Smooth muscle cell of the brain vasculature (primary cell): Measurements from ENCODE around the gene SCN4B.
A peak's percentile ranks its signal among the peaks of the same experiment; 100 is the strongest.
"Not testable (repeated sequence)": the region's sequence is repeated elsewhere in the genome, so short reads cannot be mapped to it uniquely, and the experiment has no call there.

Experiments used
- DNase-seq: peaks from one replicate; pipeline ENCODE4 v3.0.0-alpha.2; 2012; ENCODE audit warnings: low read depth, low spot score

The SCN4B gene

GRCh38 chr11:118152552-118153471, at the start of gene SCN4B:
SCN4B (minus strand) TSS chr11:118152823; CDS start chr11:118152673, 150 bp downstream.
- no peak for DNase-seq

- DNase-seq = no peak
Measured at GRCh38 chr11:118201966-118202365, 49.3 kb upstream of the SCN4B start.

GRCh38 chr11:118200901-118201680, 48.5 kb upstream of the SCN4B start:
- no peak for DNase-seq

- no peak for DNase-seq
Measured at GRCh38 chr11:118200497-118200896, 47.9 kb upstream of the SCN4B start.

GRCh38 chr11:118199135-118199534, 46.5 kb upstream of the SCN4B start:
- no peak for DNase-seq

- DNase-seq = peak; percentile 13
Measured at GRCh38 chr11:118198370-118198769, 45.7 kb upstream of the SCN4B start.

GRCh38 chr11:118194835-118195627, 42.4 kb upstream of the SCN4B start:
- DNase-seq = no peak

- DNase-seq = no peak
Measured at GRCh38 chr11:118193910-118194566, 41.4 kb upstream of the SCN4B start.

GRCh38 chr11:118192817-118193216, 40.2 kb upstream of the SCN4B start:
- DNase-seq = not testable (repeated sequence)

- not testable (repeated sequence) for DNase-seq
Measured at GRCh38 chr11:118190942-118191506, 38.4 kb upstream of the SCN4B start.

GRCh38 chr11:118186346-118187107, 33.9 kb upstream of the SCN4B start:
- no peak for DNase-seq

- DNase-seq = no peak
Measured at GRCh38 chr11:118184784-118185579, 32.4 kb upstream of the SCN4B start.

- not testable (repeated sequence) for DNase-seq
Measured at GRCh38 chr11:118183691-118184090, 31.1 kb upstream of the SCN4B start.

- DNase-seq = no peak
Measured at GRCh38 chr11:118180300-118180703, 27.7 kb upstream of the SCN4B start.

GRCh38 chr11:118176778-118177134, 24.1 kb upstream of the SCN4B start:
- no peak for DNase-seq

- no peak for DNase-seq
Measured at GRCh38 chr11:118175993-118176777, 23.6 kb upstream of the SCN4B start, which contains the start of gene SCN2B. SCN2B (minus strand) TSS chr11:118176639; CDS start chr11:118176431, 208 bp downstream.

- no peak for DNase-seq
Measured at GRCh38 chr11:118175031-118175992, 22.7 kb upstream of the SCN4B start.
